NCI-H128 (cell line): Measurements from ENCODE around the gene CAPN9.

Experiments used
- DNase-seq: peaks from one replicate; lab custom pipeline; 2025; ENCODE audit not compliant: unreplicated experiment; lab: John Stamatoyannopoulos, UW

The CAPN9 gene

GRCh38 chr1:230794431-230794830 is 47.2 kb downstream of the CAPN9 start:
- DNase-seq, result no peak

DNA sequence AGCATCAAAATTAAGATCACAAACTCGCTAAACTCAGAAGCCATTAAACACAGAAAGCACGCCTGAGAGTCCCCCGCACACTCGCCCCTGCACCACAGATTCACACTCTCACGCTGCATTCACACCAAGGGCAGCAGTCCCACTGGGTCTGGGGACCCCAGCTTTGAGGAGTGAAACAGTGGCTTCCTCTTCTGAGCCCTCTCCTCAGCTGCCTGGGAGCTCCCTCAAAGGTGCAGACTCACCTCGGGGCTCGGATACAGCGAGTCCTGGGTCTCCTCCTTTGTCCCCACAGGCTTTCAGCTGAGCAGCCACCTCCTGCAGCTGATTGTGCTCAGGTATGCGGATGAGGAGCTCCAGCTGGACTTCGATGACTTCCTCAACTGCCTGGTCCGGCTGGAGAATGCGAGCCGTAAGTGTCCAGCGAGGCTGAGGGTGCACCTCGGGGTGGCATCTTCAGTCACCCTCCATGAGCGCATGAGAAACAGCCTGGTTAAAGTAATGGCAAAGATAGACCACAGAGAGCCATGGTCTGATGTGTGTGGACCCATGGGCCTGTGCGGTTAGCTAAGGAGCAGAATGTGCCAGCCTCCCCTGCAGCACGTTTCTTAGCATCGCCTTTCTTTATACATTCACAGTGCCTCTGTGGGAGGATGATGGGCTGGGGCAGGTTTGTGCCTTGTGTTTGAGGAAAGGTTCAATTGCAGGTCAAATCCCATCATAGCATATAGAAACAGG is 47.9 kb downstream of the CAPN9 start:
- no peak for DNase-seq

DNA sequence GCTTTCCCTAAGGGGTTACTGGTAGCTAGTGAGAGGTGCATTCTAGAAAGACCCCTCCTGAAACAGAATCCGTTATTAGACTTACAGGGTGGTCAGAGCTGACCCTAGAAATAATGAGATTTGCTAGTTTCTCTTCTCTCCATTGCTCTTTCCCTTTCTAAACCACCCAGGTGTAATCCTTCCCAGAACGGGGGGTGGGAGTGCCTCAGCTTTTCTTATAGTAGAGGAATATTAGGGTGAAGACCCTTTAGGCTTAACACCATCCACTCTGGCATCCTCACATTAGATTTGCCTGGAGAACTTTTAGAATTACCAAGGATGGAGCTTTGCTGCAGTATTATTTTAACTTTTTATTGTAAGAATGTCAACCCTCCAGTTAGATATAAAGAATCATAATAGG is 49.4 kb downstream of the CAPN9 start:
- no peak for DNase-seq

- DNase-seq, result no peak
Measured at GRCh38 chr1:230797376-230797920, 50.3 kb downstream of the CAPN9 start.

GRCh38 chr1:230797942-230798365 is 50.8 kb downstream of the CAPN9 start:
- DNase-seq, result peak; percentile 16

DNA sequence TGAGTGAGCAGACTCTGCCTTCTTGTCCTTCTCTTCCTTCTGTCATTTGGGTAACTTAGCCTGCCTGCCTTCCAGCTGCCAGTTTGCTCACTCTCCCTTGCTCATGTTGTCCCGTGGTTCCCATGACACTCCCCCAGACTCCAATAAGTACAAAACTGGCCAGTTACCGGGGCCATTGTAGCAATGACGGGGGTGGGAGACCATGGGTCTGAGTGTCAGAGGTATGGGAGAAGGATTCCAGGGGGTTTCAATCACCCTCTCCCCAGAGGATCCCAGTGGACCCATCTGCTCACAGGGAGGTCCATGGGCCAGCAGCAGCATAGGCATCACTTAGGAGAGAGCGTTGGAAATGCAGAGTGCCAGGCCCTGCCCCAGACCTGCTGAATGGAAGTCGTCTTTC is 51.3 kb downstream of the CAPN9 start:
- no peak for DNase-seq

DNA sequence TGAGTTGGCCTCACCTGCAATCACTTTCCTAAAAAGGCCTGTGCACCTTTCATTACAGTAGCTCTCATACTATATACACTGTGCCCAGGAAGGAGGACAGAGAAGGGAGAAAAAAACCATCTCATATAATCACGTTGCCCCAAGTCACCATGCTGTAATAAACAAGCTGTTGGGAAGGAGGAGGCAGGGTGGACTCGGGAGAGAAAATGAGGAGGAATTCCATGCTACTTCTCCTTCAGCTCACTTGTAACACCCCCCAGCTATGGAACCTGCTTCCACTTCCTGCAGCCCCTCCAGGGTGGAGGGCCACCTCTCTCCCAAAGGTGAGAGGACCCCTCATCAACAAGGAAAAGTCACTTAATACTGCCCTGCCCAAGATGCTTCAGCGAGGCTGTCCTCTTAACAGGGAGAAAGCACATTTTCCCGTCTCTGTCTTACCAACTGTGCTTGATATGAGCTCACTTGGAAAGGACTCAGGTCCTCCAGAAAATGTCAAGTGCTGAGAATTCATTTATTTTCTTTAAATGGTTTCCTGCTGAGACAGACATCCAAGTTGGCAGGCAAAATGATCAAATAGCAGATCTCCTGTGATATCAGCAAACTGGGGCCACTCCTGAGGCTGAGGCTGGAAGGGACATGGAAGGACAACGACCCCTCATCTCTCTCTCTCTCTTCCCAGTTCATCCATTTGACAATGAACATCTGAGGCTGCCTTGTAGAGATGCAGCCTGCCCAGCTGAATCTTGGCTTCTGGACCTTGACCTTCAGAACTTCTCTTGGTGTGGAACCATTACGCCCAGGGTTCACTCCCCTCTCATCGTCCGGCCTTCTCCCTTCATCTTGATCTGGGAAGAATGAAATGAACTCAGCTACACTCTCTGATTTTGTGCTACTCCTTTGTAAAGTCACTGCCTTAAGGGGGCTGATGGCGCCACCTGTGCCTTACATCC is 54.0 kb downstream of the CAPN9 start:
- DNase-seq, result no peak

DNA sequence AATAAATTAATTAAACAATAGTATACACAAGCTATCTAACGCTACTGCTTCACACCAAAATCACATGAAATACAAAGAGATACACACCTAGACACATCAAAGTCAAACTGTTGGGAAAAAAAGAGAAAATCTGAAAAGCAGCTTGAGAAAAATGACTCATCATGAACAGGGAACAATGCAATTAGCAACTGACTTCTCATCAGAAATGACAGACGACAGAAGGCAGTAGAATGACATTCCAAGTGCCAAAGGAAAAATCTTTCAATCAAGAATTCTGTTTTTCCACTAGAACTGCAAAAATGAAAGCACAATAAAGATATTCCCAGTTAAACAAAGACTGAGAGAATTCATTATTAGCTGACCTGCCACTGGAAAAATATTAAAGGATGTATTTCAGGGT is 57.2 kb downstream of the CAPN9 start:
- no peak for DNase-seq

- no peak for DNase-seq
Measured at GRCh38 chr1:230806552-230806951, 59.4 kb downstream of the CAPN9 start.

GRCh38 chr1:230807029-230807428 is 59.8 kb downstream of the CAPN9 start:
- no peak for DNase-seq

GRCh38 chr1:230807561-230808280 is 60.5 kb downstream of the CAPN9 start:
- no peak for DNase-seq

DNA sequence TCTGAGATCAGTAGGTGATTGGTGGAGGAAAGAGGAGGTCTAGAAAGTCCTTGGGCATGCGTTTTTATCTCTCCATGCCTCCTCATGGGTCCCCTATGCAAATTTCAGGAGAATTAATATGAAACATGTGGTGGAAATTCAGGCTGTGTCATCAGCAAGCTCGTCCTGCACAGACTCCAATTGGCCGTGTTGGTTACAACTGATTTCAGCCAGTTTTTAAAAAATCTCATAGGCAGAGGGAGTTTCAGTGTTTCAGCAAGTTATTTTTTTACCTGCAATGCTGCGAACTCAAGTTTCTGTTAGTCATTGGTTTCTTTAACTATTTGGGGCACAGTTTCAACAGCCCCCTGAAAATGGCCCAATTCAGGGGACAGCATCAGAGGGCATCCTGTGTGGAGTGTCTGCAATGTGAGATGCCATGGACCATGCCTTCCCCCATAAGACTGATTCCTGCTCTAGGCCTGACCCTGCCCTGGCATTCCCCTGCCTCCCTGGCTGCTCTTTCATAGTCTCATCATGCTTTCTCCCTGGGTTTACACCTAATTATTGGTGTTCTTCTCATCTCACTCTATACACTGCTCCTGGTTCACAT is 61.2 kb downstream of the CAPN9 start:
- no peak for DNase-seq

- no peak for DNase-seq
Measured at GRCh38 chr1:230809256-230809990, 62.2 kb downstream of the CAPN9 start.

DNA sequence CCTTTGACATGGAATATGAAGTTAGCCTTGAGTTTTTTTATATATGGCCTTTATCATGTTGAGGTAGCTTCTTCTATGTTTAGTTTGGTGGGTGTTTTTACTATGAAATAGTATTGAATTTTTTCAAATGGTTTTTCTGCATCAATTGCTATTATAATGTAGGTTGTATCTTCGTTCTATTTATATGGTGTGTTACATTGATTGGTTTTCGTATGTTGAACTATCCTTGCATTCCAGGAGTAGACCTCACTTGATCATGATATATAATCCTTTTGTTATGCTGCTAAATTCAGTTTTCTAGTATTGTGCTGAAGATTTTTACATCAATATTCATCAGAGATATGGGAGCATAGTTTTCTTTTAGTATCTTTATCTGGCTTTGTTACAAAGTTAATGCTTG is 65.4 kb downstream of the CAPN9 start:
- DNase-seq, result no peak

DNA sequence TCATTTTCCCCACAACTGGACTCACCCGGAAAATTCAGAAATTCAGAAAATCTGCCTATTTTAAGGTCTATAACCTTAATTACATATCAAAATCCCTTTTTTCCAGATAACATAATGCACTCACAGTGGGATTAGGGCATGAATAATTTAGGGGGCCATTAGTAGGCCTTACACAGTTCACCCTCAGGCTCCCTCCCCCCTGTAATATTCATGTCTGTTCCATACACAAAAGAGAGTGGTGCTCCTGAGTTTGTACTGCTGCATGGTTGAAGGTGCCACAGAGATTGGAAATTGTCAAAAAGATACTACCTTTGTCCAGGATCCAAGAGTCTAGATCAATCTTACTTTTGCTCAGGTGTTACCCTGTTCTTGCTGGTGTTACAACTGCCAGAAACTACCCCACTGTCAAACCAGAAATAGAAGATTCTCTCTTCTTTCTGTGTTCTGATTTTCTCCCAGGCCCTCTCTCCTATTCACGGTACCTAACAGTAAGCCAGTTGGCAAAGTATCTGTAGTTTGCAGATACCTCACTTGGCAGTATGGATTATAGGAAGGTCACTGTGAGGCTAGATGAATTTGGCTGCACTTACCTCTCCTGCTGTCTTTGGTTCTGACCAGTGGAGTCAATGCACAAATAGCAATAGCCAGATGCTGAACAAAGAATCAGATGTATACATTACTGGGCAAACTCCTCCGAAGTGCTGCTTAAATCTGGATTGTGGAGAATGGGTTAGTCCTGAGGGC is 67.9 kb downstream of the CAPN9 start:
- no peak for DNase-seq

- no peak for DNase-seq
Measured at GRCh38 chr1:230816018-230816417, 68.8 kb downstream of the CAPN9 start.

- DNase-seq, result no peak
Measured at GRCh38 chr1:230818367-230818766, 71.2 kb downstream of the CAPN9 start.

- no peak for DNase-seq
Measured at GRCh38 chr1:230818901-230819300, 71.7 kb downstream of the CAPN9 start.

DNA sequence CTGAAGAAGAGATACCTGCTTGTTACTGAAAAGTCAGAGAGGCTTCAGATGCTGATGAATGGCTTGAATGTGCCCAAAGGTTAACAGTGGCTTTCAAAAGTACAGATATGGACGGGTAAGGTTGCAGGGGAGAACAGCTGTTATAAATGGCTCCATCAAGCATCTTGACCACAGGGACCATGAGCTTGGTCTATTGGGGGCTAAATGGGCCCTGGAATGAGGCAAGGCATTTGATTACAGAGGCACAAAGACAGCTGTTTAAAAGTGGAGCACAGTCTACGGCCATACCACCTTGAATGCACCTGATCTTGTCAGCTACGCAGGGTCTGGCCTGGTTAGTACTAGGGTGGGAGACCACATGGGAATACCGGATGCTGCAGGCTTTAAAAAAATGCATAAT is 72.8 kb downstream of the CAPN9 start:
- no peak for DNase-seq
